GM12892 (cell line): Measurements from ENCODE around the gene RPL11.

Experiments
- POLR2A ChIP-seq: IDR thresholded peaks from 2 replicates; pipeline ENCODE4 v1.6.1; 2011; ENCODE audit warnings: low read depth, low read length, control low read depth
- POLR2AphosphoS5 ChIP-seq: IDR thresholded peaks from 2 replicates; pipeline ENCODE4 v1.6.1; 2011; ENCODE audit warnings: low read depth, low read length, control low read depth

DNA sequence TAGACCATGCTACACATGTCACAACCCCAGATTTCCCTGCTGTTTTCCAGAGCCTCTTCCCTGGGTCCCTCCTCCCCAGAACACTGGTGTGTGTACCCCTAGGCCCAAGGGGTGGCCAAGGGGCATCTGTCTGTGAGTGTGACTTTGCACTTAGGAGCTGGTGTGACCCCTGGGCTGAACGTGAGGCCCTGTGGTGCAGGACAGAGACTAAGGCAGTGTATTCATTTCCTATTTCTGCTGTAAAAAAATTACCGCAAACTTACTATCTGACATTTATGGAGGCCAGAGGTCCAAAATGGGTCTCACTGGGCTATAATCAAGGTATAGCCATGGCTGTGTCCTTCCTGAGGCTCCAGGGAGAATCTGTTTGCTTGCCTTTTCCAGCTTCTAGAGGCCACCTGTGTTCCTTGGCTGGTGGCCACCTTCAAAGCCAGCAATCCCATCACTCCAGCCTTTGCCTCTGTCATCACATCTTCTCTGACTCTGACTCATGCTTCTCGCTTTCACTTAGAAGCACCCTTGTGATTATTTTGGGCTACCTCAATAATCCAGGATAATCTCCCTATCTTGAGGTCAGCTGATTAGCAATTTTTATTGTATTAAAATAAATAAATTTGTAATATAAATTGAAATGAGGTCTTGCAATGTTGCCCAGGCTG lies 27.7 kb downstream of the RPL11 start:
- no peak for TF ChIP-seq POLR2A
- TF ChIP-seq POLR2AphosphoS5, result no peak
